HepG2 (cell line): Measurements from ENCODE around the gene ZER1. TPM values are rescaled to one million over a fixed set of nuclear protein-coding genes. Genes with fewer than 3 reads are reported as not detected.
A peak's percentile ranks its signal among the peaks of the same experiment; 100 is the strongest.

ENCODE experiments used
- ARNT2 ChIP-seq: sonication (generic); formaldehyde crosslinking; IDR thresholded peaks from 2 replicates; pipeline ENCODE4 v1.8.0; 2022; ENCODE audit warnings: mild to moderate bottlenecking, low read depth, missing genetic modification reagents, moderate library complexity
- MXD4 ChIP-seq: IDR thresholded peaks from 2 replicates; pipeline ENCODE4 v1.6.1; 2016; ENCODE audit warnings: mild to moderate bottlenecking, missing biosample characterization, missing genetic modification reagents
- NFYC ChIP-seq: IDR thresholded peaks from 2 replicates; pipeline ENCODE4 v1.6.1; 2016; ENCODE audit warnings: missing genetic modification reagents, missing compliant biosample characterization
- POLR2AphosphoS5 ChIP-seq: IDR thresholded peaks from 2 replicates; pipeline ENCODE4 v1.6.1; 2012; ENCODE audit warnings: low read depth, low read length
- REPIN1 ChIP-seq: sonication (generic); formaldehyde crosslinking; IDR thresholded peaks from 2 replicates; pipeline ENCODE4 v1.8.0; 2022; ENCODE audit warnings: missing genetic modification reagents, low read depth, mild to moderate bottlenecking, borderline replicate concordance
- RXRB ChIP-seq: IDR thresholded peaks from 2 replicates; pipeline ENCODE4 v1.6.1; 2016; ENCODE audit warnings: borderline replicate concordance, missing genetic modification reagents, missing compliant biosample characterization
- SOX5 ChIP-seq: IDR thresholded peaks from 2 replicates; pipeline ENCODE4 v1.6.1; 2016; ENCODE audit warnings: borderline replicate concordance
- SRSF4 ChIP-seq: fragments of 200-400 bp; formaldehyde crosslinking; IDR thresholded peaks from one replicate; pipeline ENCODE4 v1.6.1; 2018; ENCODE audit warnings: mild to moderate bottlenecking, low read depth, low read length, moderate library complexity; ENCODE audit not compliant: poor library complexity, severe bottlenecking
- TBX2 ChIP-seq: sonication (generic); formaldehyde crosslinking; IDR thresholded peaks from 2 replicates; pipeline ENCODE4 v1.5.0; 2020; ENCODE audit warnings: missing genetic modification reagents, mild to moderate bottlenecking, borderline replicate concordance
- ZNF501 ChIP-seq: sonication (generic); formaldehyde crosslinking; IDR thresholded peaks from 2 replicates; pipeline ENCODE4 v1.5.1; 2020; ENCODE audit warnings: mild to moderate bottlenecking, moderate library complexity, missing genetic modification reagents
- ZNF660 ChIP-seq: sonication (generic); formaldehyde crosslinking; IDR thresholded peaks from 2 replicates; pipeline ENCODE4 v1.5.1; 2020; ENCODE audit warnings: mild to moderate bottlenecking, low read depth, missing genetic modification reagents, borderline replicate concordance
- ZSCAN21 ChIP-seq: sonication (generic); formaldehyde crosslinking; IDR thresholded peaks from 2 replicates; pipeline ENCODE4 v1.8.0; 2022; ENCODE audit warnings: mild to moderate bottlenecking, missing genetic modification reagents, moderate library complexity, borderline replicate concordance
- polyA plus RNA-seq, 8 experiments: library from polyadenylated mRNA; depleted of rRNA in 3 of 8; stranded (reverse) in 7 of 8; unstranded in 1 of 8; fragments of >200 nt; fragmentation: Illumina TruSeq in 4 of 8; extraction: Trizol in 4 of 8; gene quantifications; 2 replicates each; pipeline versions ENCODE4 v1.2.1 to v1.2.3, GENCODE V29; 2011 to 2016; ENCODE audit warnings: low read depth in 4 of 8, missing spikeins in 1 of 8, mixed read lengths in 1 of 8; ENCODE audit not compliant: insufficient read depth in 1 of 8
- total RNA-seq, 5 experiments: library from RNA; depleted of rRNA; stranded (reverse); fragments of >200 nt; fragmentation: Illumina TruSeq; extraction: Trizol; gene quantifications; 2 replicates each; pipeline ENCODE4 v1.2.3, GENCODE V29; 2016; ENCODE audit warnings: low read depth in 1 of 5
- TF ChIP-seq, protein P1 (sequence below): sonication (generic); formaldehyde crosslinking; IDR thresholded peaks from 2 replicates; pipeline ENCODE4 v1.4.0; 2020; ENCODE audit warnings: mild to moderate bottlenecking, missing genetic modification reagents
- TF ChIP-seq, protein P2 (sequence below): sonication (generic); formaldehyde crosslinking; IDR thresholded peaks from 2 replicates; pipeline ENCODE4 v1.5.1; 2020; ENCODE audit warnings: mild to moderate bottlenecking, missing genetic modification reagents, moderate library complexity
- TF ChIP-seq, protein P3 (sequence below): sonication (generic); formaldehyde crosslinking; IDR thresholded peaks from 2 replicates; pipeline ENCODE4; 2020; ENCODE audit warnings: missing genetic modification reagents, mild to moderate bottlenecking, borderline replicate concordance
- TF ChIP-seq, protein P4 (sequence below): sonication (generic); formaldehyde crosslinking; IDR thresholded peaks from 2 replicates; pipeline ENCODE4 v1.4.0; 2020; ENCODE audit warnings: missing genetic modification reagents

The ZER1 gene
- total and polyA plus RNA-seq, 2 of the 13 experiments (the other 11 are each of a cell fraction or from before 2014, with no cell fraction given): 7.7 to 40.0 TPM

DNA sequence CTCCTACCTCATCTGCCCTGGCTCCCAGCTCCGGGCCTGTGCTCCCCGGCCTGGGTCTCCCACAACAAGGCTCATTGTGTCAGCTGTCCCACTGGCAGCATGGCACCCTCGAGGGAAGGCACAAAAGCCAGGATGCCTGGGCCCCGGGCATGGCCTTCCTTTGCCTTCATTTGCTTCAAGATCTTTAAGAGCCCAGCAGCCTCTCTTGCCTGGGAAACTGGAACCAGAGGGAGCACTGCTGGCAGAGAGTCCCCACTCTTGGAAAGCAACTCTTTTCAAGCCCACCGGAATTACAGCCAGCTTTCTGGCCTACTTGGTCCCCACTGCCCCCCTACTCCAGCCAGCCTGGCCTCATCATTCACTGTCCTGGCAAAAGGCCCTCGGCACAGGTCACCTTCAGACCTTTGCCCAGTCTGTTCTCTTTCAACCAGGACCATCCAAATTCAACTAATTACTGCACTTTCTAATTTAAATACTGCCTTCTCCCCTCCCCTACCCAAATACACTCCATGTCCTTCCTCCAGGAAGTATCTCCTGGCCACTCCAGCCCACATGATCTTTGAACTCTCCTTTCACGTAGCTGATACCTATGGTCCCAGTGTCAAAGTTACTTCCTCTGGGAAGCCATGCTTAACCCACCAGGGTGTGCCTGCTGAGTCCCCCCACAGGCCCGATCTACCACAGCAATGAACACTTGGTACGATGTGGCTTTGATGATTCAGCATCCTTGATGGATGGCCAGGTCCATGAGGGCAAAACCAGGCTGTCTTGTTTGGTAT lies 8.9 kb downstream of the ZER1 start (continued):
- no peak for TF ChIP-seq NFYC
- TF ChIP-seq SRSF4: no peak
- TF ChIP-seq RXRB: peak; percentile 31; the same call in 1 of the 2 replicates
- TF ChIP-seq, protein P1, sequence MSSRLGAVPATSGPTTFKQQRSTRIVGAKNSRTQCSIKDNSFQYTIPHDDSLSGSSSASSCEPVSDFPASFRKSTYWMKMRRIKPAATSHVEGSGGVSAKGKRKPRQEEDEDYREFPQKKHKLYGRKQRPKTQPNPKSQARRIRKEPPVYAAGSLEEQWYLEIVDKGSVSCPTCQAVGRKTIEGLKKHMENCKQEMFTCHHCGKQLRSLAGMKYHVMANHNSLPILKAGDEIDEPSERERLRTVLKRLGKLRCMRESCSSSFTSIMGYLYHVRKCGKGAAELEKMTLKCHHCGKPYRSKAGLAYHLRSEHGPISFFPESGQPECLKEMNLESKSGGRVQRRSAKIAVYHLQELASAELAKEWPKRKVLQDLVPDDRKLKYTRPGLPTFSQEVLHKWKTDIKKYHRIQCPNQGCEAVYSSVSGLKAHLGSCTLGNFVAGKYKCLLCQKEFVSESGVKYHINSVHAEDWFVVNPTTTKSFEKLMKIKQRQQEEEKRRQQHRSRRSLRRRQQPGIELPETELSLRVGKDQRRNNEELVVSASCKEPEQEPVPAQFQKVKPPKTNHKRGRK (CRISPR knock-in tag): 0 out of 2 replicates have a peak, but pooled peaks have one; percentile 49
- peak; percentile 42; the same call in 1 of the 2 replicates for TF ChIP-seq ZNF501
- TF ChIP-seq MXD4 (CRISPR knock-in tag): no peak
- TF ChIP-seq, protein P2, sequence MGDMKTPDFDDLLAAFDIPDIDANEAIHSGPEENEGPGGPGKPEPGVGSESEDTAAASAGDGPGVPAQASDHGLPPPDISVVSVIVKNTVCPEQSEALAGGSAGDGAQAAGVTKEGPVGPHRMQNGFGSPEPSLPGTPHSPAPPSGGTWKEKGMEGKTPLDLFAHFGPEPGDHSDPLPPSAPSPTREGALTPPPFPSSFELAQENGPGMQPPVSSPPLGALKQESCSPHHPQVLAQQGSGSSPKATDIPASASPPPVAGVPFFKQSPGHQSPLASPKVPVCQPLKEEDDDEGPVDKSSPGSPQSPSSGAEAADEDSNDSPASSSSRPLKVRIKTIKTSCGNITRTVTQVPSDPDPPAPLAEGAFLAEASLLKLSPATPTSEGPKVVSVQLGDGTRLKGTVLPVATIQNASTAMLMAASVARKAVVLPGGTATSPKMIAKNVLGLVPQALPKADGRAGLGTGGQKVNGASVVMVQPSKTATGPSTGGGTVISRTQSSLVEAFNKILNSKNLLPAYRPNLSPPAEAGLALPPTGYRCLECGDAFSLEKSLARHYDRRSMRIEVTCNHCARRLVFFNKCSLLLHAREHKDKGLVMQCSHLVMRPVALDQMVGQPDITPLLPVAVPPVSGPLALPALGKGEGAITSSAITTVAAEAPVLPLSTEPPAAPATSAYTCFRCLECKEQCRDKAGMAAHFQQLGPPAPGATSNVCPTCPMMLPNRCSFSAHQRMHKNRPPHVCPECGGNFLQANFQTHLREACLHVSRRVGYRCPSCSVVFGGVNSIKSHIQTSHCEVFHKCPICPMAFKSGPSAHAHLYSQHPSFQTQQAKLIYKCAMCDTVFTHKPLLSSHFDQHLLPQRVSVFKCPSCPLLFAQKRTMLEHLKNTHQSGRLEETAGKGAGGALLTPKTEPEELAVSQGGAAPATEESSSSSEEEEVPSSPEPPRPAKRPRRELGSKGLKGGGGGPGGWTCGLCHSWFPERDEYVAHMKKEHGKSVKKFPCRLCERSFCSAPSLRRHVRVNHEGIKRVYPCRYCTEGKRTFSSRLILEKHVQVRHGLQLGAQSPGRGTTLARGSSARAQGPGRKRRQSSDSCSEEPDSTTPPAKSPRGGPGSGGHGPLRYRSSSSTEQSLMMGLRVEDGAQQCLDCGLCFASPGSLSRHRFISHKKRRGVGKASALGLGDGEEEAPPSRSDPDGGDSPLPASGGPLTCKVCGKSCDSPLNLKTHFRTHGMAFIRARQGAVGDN (CRISPR knock-in tag): peak; percentile 60
- TF ChIP-seq ARNT2: peak; percentile 63; the same call in 1 of the 2 replicates
- TF ChIP-seq, protein P3, sequence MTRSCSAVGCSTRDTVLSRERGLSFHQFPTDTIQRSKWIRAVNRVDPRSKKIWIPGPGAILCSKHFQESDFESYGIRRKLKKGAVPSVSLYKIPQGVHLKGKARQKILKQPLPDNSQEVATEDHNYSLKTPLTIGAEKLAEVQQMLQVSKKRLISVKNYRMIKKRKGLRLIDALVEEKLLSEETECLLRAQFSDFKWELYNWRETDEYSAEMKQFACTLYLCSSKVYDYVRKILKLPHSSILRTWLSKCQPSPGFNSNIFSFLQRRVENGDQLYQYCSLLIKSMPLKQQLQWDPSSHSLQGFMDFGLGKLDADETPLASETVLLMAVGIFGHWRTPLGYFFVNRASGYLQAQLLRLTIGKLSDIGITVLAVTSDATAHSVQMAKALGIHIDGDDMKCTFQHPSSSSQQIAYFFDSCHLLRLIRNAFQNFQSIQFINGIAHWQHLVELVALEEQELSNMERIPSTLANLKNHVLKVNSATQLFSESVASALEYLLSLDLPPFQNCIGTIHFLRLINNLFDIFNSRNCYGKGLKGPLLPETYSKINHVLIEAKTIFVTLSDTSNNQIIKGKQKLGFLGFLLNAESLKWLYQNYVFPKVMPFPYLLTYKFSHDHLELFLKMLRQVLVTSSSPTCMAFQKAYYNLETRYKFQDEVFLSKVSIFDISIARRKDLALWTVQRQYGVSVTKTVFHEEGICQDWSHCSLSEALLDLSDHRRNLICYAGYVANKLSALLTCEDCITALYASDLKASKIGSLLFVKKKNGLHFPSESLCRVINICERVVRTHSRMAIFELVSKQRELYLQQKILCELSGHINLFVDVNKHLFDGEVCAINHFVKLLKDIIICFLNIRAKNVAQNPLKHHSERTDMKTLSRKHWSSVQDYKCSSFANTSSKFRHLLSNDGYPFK (CRISPR knock-in tag): peak; percentile 30; the same call in 1 of the 2 replicates
- 0 out of 2 replicates have a peak, but pooled peaks have one; percentile 41 for TF ChIP-seq ZSCAN21 (CRISPR knock-in tag)
- TF ChIP-seq TBX2 (CRISPR knock-in tag): peak; percentile 18; the same call in 1 of the 2 replicates
- 0 out of 2 replicates have a peak, but pooled peaks have one; percentile 32 for TF ChIP-seq SOX5 (CRISPR knock-in tag)
- TF ChIP-seq, protein P4, sequence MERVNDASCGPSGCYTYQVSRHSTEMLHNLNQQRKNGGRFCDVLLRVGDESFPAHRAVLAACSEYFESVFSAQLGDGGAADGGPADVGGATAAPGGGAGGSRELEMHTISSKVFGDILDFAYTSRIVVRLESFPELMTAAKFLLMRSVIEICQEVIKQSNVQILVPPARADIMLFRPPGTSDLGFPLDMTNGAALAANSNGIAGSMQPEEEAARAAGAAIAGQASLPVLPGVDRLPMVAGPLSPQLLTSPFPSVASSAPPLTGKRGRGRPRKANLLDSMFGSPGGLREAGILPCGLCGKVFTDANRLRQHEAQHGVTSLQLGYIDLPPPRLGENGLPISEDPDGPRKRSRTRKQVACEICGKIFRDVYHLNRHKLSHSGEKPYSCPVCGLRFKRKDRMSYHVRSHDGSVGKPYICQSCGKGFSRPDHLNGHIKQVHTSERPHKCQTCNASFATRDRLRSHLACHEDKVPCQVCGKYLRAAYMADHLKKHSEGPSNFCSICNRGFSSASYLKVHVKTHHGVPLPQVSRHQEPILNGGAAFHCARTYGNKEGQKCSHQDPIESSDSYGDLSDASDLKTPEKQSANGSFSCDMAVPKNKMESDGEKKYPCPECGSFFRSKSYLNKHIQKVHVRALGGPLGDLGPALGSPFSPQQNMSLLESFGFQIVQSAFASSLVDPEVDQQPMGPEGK (CRISPR knock-in tag): peak; percentile 49
- TF ChIP-seq ZNF660: no peak
- TF ChIP-seq REPIN1 (CRISPR knock-in tag): 0 out of 2 replicates have a peak, but pooled peaks have one; percentile 32
- TF ChIP-seq POLR2AphosphoS5: 0 out of 2 replicates have a peak, but pooled peaks have one; percentile 26
